Activated B cell treated with CpG ODN at 0.5 μM for 24 hours (primary cell): Measurements from ENCODE around the gene MRO. TPM values are rescaled to one million over a fixed set of nuclear protein-coding genes. Genes with fewer than 3 reads are reported as not detected.
"Not testable (repeated sequence)": the region's sequence is repeated elsewhere in the genome, so short reads cannot be mapped to it uniquely, and the experiment has no call there.

ENCODE experiments used
- ATAC-seq: fragments of 200-7000 bp; cut with Tn5 transposase; one replicate; pipeline ENCODE4 v1.10.0; 2021; ENCODE audit warnings: low read depth, mild to moderate bottlenecking, moderate library complexity
- CTCF ChIA-PET: fragments of 350-600 bp; sonication (Branson Sonifier 250); formaldehyde crosslinking; loops from one replicate; lab custom pipeline; 2021; ENCODE audit warnings: antibody characterized with exemption; lab: Charles Lee
- POLR2A ChIA-PET: fragments of 350-600 bp; sonication (Branson Sonifier 250); formaldehyde crosslinking; loops from one replicate; lab custom pipeline; 2021; ENCODE audit warnings: antibody characterized with exemption; lab: Charles Lee
- DNase-seq: peaks from one replicate; pipeline ENCODE4 v3.0.0; 2022
- H3K27ac Mint-ChIP-seq: one replicate; pipeline ENCODE4 v1.8.0; 2020; ENCODE audit warnings: mixed read lengths
- H3K27me3 Mint-ChIP-seq: one replicate; pipeline ENCODE4 v1.8.0; 2021; ENCODE audit warnings: mixed read lengths
- H3K36me3 Mint-ChIP-seq: one replicate; pipeline ENCODE4 v1.8.0; 2021; ENCODE audit warnings: low read depth, mixed read lengths
- H3K4me1 Mint-ChIP-seq: one replicate; pipeline ENCODE4 v1.8.0; 2021; ENCODE audit warnings: mixed read lengths
- H3K4me3 Mint-ChIP-seq: one replicate; pipeline ENCODE4 v1.8.0; 2020; ENCODE audit warnings: mild to moderate bottlenecking, mixed read lengths
- H3K9me3 Mint-ChIP-seq: one replicate; pipeline ENCODE4 v1.8.0; 2020; ENCODE audit warnings: mixed read lengths
- CTCF ChIP-seq: fragments of 200-600 bp; IDR thresholded peaks from one replicate; pipeline ENCODE4 v1.8.0; 2022; ENCODE audit warnings: antibody characterized with exemption, mild to moderate bottlenecking
- intact Hi-C: fragments of 100-400 bp; cut with micrococcal nuclease; formaldehyde crosslinking; loops from one replicate; pipeline ENCODE4 v1.15.1; 2024
- total RNA-seq: library from RNA; stranded (reverse); gene quantifications from 2 replicates; pipeline ENCODE4 v1.2.3, GENCODE V29; 2022

The MRO gene
- total RNA-seq, 1 donor from 2014 or later, result not detected

DNA sequence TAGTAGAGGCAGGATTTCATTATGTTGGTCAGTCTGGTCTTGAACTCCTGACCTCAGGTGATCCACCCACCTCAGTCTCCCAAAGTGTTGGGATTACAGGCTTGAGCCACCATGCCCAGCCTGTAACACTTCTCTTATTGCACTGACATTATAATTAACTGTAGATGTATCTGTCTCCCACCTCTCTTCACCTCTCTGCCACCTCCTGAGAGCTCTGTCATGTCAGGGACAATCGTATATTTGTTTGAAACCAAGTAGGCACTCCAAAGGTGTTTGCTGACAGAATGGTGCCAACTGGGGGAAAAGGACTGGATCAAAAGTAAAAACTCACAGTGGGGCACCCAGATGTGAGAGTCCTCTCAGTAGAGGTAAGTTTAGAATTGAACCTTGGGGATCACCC lies 41.8 kb upstream of the MRO start:
- no peak overlapping the region for H3K4me3 Mint-ChIP-seq
- POLR2A ChIA-PET, result interaction anchor here (1.3 kb wide), 2 partner anchors 9 to 17 kb away, joined by 4 read pairs; partner anchors contain the start of gene ME2
- peaks cover 3% of the 10 kb centered on the region for H3K27me3 Mint-ChIP-seq
- TF ChIP-seq CTCF, result no peak
- H3K4me1 Mint-ChIP-seq, result peaks cover 15% of the 10 kb centered on the region
- no peaks in the 10 kb centered on the region for H3K9me3 Mint-ChIP-seq
- CTCF ChIA-PET, result interaction anchor here (1.1 kb wide), 1 partner anchor 41 kb away, joined by 5 read pairs; the partner anchor contains the start of gene MRO
- DNase-seq (no peak), ATAC-seq (no peak)
- intact Hi-C loops, result no loop called here
- H3K36me3 Mint-ChIP-seq, result no peaks in the 10 kb centered on the region
- peak overlapping the region; percentile 18 for H3K27ac Mint-ChIP-seq

DNA sequence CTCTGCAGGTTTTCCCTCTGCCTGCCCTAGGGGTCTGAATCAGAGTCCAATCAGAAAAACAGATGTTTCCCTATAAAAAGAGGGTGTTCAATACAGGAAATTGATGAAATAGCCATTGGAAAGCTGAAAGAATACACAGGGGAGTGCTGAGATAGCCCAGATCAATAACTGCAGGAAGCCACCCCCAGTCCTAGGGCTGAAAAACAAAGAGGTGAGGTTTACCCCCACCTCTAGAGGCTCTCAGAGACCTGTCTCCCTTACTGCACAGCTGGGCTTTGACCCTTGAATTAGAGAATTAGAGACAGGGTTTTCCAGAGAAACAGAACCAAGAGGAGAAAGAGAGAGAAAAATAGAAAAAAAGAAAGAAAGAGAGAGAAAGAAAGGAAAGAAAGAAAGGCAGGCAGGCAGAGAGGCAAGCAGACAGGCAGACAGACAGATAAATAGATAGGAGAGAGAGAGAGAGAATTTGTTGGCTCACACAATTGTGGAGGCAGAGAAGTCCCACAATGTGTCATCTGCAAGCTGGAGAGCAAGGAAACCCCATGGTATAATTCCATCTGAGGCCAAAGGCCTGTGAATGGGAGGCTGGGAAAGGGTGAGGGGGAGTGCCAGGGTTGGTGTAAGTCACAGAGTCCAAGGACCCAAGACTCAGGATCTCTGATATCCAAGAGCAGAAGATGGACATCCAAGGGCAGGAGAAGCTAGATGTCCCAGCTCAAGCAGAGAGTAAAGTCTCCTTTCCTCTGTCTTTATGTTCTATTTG lies 40.2 kb upstream of the MRO start:
- Mint-ChIP-seq H3K9me3 (no peaks in the 10 kb centered on the region), H3K27me3 (peaks cover 3% of the 10 kb centered on the region), H3K27ac (no peak overlapping the region), H3K36me3 (no peaks in the 10 kb centered on the region), H3K4me3 (no peak overlapping the region), H3K4me1 (peaks cover 15% of the 10 kb centered on the region)
- POLR2A ChIA-PET, result interaction anchor here (0.6 kb wide), 2 partner anchors 15 to 25 kb away, joined by 3 to 4 read pairs; no protein-coding TSS in a partner anchor
- intact Hi-C loops, result no loop called here
- DNase-seq (no peak), ATAC-seq (no peak)
- TF ChIP-seq CTCF, result no peak
- CTCF ChIA-PET, result no interaction called here

DNA sequence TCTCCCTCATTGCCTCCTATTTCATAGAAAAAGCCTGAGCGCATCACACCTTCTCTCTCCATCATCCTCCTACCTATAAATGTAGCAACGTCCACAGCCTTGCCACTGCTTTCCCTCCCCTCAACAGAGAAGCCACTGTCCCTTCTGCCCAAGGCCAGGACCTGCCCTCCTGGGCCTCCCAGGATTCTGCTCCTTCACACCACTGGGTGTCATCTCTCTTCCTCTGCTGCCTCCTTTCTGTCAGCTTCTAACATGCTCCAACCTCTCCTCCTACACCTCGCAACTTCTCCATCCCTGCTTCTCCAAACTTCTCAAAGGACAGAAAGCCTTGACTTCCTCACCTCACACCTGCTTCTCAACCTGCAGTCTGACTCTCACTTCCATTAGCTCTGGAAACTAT lies 37.9 kb upstream of the MRO start:
- intact Hi-C loops, result no loop called here
- Mint-ChIP-seq H3K4me3 (no peak overlapping the region), H3K27me3 (peaks cover 5% of the 10 kb centered on the region), H3K27ac (no peak overlapping the region), H3K4me1 (peaks cover 11% of the 10 kb centered on the region), H3K9me3 (peaks cover 6% of the 10 kb centered on the region), H3K36me3 (no peaks in the 10 kb centered on the region)
- DNase-seq (no peak), ATAC-seq (no peak)
- no peak for TF ChIP-seq CTCF
- ChIA-PET CTCF (no interaction called here), POLR2A (no interaction called here)

GRCh38 chr18:50857166-50857565 lies 37.4 kb upstream of the MRO start:
- H3K27ac Mint-ChIP-seq, intact Hi-C loops, DNase-seq, H3K9me3 Mint-ChIP-seq, ATAC-seq, H3K4me3 Mint-ChIP-seq, H3K27me3 Mint-ChIP-seq, H3K4me1 Mint-ChIP-seq, H3K36me3 Mint-ChIP-seq, CTCF ChIA-PET: not testable (repeated sequence)
- POLR2A ChIA-PET, result interaction anchor here (0.7 kb wide), 1 partner anchor 20 kb away, joined by 7 read pairs; no protein-coding TSS in a partner anchor

DNA sequence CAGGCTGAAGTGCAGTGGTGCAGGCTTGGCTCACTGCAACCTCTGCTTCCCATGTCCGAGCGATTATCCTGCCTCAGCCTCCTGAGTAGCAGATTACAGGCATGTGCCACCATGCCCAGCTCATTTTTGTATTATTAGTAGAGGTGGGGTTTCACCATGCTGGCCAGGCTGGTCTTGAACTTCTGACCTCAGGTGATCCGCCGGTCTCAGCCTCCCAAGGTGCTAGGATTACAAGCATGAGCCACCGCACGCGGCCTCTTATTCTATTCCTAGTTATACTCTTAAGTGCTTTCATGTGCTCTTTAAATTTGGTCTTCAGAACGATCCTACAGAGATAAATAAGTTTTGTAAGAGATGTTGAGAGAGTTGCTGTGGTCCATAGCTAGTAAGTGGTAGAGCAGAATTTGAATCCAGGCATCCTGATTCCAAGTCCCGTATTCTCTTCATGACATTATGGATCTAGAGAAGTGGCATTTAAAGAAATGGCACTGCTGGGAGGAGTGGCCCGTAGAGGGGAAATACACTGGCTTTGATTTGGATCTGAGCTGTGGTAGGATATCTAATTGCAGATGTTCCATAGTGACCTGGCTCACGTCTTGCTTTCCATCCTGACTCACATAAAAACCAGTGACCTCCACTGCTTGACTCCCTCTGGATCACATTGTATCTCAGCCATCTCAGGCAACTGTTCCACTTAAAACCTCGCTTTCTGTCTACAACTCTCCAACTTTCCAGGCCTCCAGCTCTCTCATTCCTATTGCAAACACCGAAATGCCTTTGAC lies 36.4 kb upstream of the MRO start:
- intact Hi-C loops, result no loop called here
- no peak overlapping the region for H3K27ac Mint-ChIP-seq
- H3K4me1 Mint-ChIP-seq, result no peaks in the 10 kb centered on the region
- H3K36me3 Mint-ChIP-seq, result no peaks in the 10 kb centered on the region
- H3K4me3 Mint-ChIP-seq, result no peak overlapping the region
- CTCF ChIA-PET, result no interaction called here
- ATAC-seq, result no peak
- H3K9me3 Mint-ChIP-seq, result peaks cover 6% of the 10 kb centered on the region
- peaks cover 5% of the 10 kb centered on the region for H3K27me3 Mint-ChIP-seq
- DNase-seq, result no peak
- no peak for TF ChIP-seq CTCF
- POLR2A ChIA-PET, result interaction anchor here (0.7 kb wide), 1 partner anchor 19 kb away, joined by 7 read pairs; no protein-coding TSS in a partner anchor
